CD4-positive, alpha-beta memory T cell (primary cell): ENCODE results near the gene POLN. TPM values are rescaled to one million over a fixed set of nuclear protein-coding genes. Genes with fewer than 3 reads are reported as not detected.
A peak's percentile ranks its signal among the peaks of the same experiment; 100 is the strongest.

ENCODE experiments used
- CTCF ChIA-PET: fragments of 350-600 bp; sonication (Branson Sonifier 250); formaldehyde crosslinking; loops from one replicate; lab custom pipeline; 2021; ENCODE audit warnings: inconsistent platforms; ENCODE audit not compliant: partially characterized antibody; lab: Charles Lee
- POLR2A ChIA-PET: fragments of 350-600 bp; sonication (Branson Sonifier 250); formaldehyde crosslinking; loops from one replicate; lab custom pipeline; 2021; ENCODE audit not compliant: partially characterized antibody; lab: Charles Lee
- DNase-seq, 5 donors: peaks; one replicate each; pipeline versions ENCODE4 v3.0.0 to v3.0.0-alpha.2; 2020 to 2022; ENCODE audit warnings: mixed read lengths in 1 of 5
- H3K27ac ChIP-seq: one replicate; pipeline ENCODE4 v1.7.0; 2013; ENCODE audit warnings: low read depth, low read length
- H3K27me3 ChIP-seq: 2 replicates; pipeline ENCODE4 v1.7.0; 2013; ENCODE audit warnings: mild to moderate bottlenecking, low read length, moderate library complexity; ENCODE audit not compliant: insufficient read depth
- H3K36me3 ChIP-seq: 2 replicates; pipeline ENCODE4 v1.7.0; 2013; ENCODE audit warnings: mild to moderate bottlenecking, low read length, moderate library complexity; ENCODE audit not compliant: insufficient read depth
- H3K4me1 ChIP-seq: 2 replicates; pipeline ENCODE4 v1.7.0; 2013; ENCODE audit warnings: mild to moderate bottlenecking, low read length, moderate library complexity; ENCODE audit not compliant: insufficient read depth
- H3K4me3 ChIP-seq, 2 donors: one replicate each; pipeline ENCODE4 v1.7.0; 2013; ENCODE audit warnings: low read length in 2 of 2, mild to moderate bottlenecking in 1 of 2
- H3K9me3 ChIP-seq, 2 donors: one replicate each; pipeline ENCODE4 v1.7.0; 2013; ENCODE audit warnings: low read length in 2 of 2, control low read depth in 1 of 2; ENCODE audit not compliant: control insufficient read depth in 1 of 2
- H3K27ac Mint-ChIP-seq, 7 donors: one replicate each; pipeline ENCODE4 v1.8.0; 2020 to 2021; ENCODE audit warnings: mixed read lengths in 7 of 7, mild to moderate bottlenecking in 6 of 7, inconsistent platforms in 3 of 7, moderate library complexity in 3 of 7
- H3K27me3 Mint-ChIP-seq, 2 donors: one replicate each; pipeline ENCODE4 v1.8.0; 2020 to 2021; ENCODE audit warnings: mixed read lengths in 2 of 2
- H3K36me3 Mint-ChIP-seq, 2 donors: one replicate each; pipeline ENCODE4 v1.8.0; 2020 to 2021; ENCODE audit warnings: mixed read lengths in 2 of 2, inconsistent platforms in 1 of 2, mild to moderate bottlenecking in 1 of 2
- H3K4me1 Mint-ChIP-seq, 4 donors: one replicate each; pipeline ENCODE4 v1.8.0; 2020 to 2021; ENCODE audit warnings: mixed read lengths in 4 of 4, mild to moderate bottlenecking in 1 of 4
- H3K4me3 Mint-ChIP-seq, 8 donors: one replicate each; pipeline ENCODE4 v1.8.0; 2020 to 2021; ENCODE audit warnings: mixed read lengths in 8 of 8, mild to moderate bottlenecking in 7 of 8, moderate library complexity in 6 of 8, inconsistent platforms in 3 of 8
- H3K9me3 Mint-ChIP-seq, 8 donors: one replicate each; pipeline ENCODE4 v1.8.0; 2020 to 2021; ENCODE audit warnings: mixed read lengths in 8 of 8, mild to moderate bottlenecking in 5 of 8, inconsistent platforms in 3 of 8, moderate library complexity in 1 of 8
- intact Hi-C: fragments of 100-400 bp; cut with micrococcal nuclease; formaldehyde crosslinking; loops from one replicate; pipeline ENCODE4 v1.15.1; 2023
- polyA plus RNA-seq, 2 donors: library from polyadenylated mRNA; unstranded; fragments of 300-500 nt; fragmentation: Illumina TruSeq; gene quantifications; one replicate each; pipeline ENCODE4 v1.2.3, GENCODE V29; 2021
- total RNA-seq, 2 experiments: library from RNA; stranded (reverse); gene quantifications; one replicate each; pipeline ENCODE4 v1.2.3, GENCODE V29; 2021

The POLN gene
- total and polyA plus RNA-seq, 4 experiments from 2014 or later: 0.24 to 4.4 (median 2.8) TPM

GRCh38 chr4:2288051-2288541, 46.2 kb upstream of the POLN start:
- peaks cover 56% of the 10 kb centered on the region for H3K4me1 ChIP-seq
- Mint-ChIP-seq H3K9me3 (no peaks in the 10 kb centered on the region), H3K27me3 (no peaks in the 10 kb centered on the region), H3K4me3 (no peak overlapping the region), H3K36me3 (peaks cover 0 to 5% of the 10 kb centered on the region in 2 donors), H3K27ac (peak overlapping the region in 5 of 7 donors; percentile 61 to 83 (median 77)), H3K4me1 (peaks cover 12 to 57% (median 25%) of the 10 kb centered on the region in 4 donors)
- ChIA-PET POLR2A (interaction anchor here (5.4 kb wide), 1 partner anchor 26 kb away, joined by 51 read pairs; the partner anchor contains the start of gene MXD4), CTCF (no interaction called here)
- no peaks in the 10 kb centered on the region for H3K27me3 ChIP-seq
- H3K27ac ChIP-seq: no peak overlapping the region
- no peaks in the 10 kb centered on the region for H3K36me3 ChIP-seq
- no peak overlapping the region for H3K4me3 ChIP-seq
- intact Hi-C loops: loop anchor here (10.0 kb wide), 1 partner anchor 63 kb away; no protein-coding TSS in a partner anchor
- no peak for DNase-seq
- H3K9me3 ChIP-seq: no peaks in the 10 kb centered on the region

- intact Hi-C loops: loop anchor here (10.0 kb wide), 1 partner anchor 63 kb away; no protein-coding TSS in a partner anchor
- Mint-ChIP-seq H3K36me3 (peaks cover 0 to 5% of the 10 kb centered on the region in 2 donors), H3K4me3 (no peak overlapping the region), H3K27me3 (no peaks in the 10 kb centered on the region), H3K4me1 (peaks cover 12 to 59% (median 24%) of the 10 kb centered on the region in 4 donors), H3K27ac (peak overlapping the region in 3 of 7 donors; percentile 61 to 87 (median 83)), H3K9me3 (no peaks in the 10 kb centered on the region)
- no peaks in the 10 kb centered on the region for H3K27me3 ChIP-seq
- ChIA-PET POLR2A (interaction anchor here (5.4 kb wide), 1 partner anchor 25 kb away, joined by 51 read pairs; the partner anchor contains the start of gene MXD4), CTCF (no interaction called here)
- H3K36me3 ChIP-seq: no peaks in the 10 kb centered on the region
- no peak overlapping the region for H3K27ac ChIP-seq
- H3K9me3 ChIP-seq: no peaks in the 10 kb centered on the region
- peaks cover 59% of the 10 kb centered on the region for H3K4me1 ChIP-seq
- no peak overlapping the region for H3K4me3 ChIP-seq
- no peak for DNase-seq
Measured at GRCh38 chr4:2287594-2287915, 45.6 kb upstream of the POLN start.

GRCh38 chr4:2286904-2287593, 45.1 kb upstream of the POLN start:
- no peaks in the 10 kb centered on the region for H3K9me3 Mint-ChIP-seq
- H3K4me3 ChIP-seq: no peak overlapping the region
- H3K36me3 Mint-ChIP-seq: peaks cover 0 to 8% of the 10 kb centered on the region in 2 donors
- no peaks in the 10 kb centered on the region for H3K9me3 ChIP-seq
- H3K36me3 ChIP-seq: no peaks in the 10 kb centered on the region
- no peak for DNase-seq
- no peak overlapping the region for H3K27ac ChIP-seq
- peak overlapping the region in 5 of 7 donors; percentile 47 to 87 (median 64) for H3K27ac Mint-ChIP-seq
- H3K4me1 ChIP-seq: peaks cover 60% of the 10 kb centered on the region
- H3K4me1 Mint-ChIP-seq: peaks cover 17 to 59% (median 26%) of the 10 kb centered on the region in 4 donors
- no peak overlapping the region for H3K4me3 Mint-ChIP-seq
- no peaks in the 10 kb centered on the region for H3K27me3 ChIP-seq
- CTCF ChIA-PET: interaction anchor here (1.3 kb wide), 1 partner anchor 25 kb away, joined by 3 read pairs; no protein-coding TSS in a partner anchor
- POLR2A ChIA-PET: interaction anchor here (5.4 kb wide), 1 partner anchor 24 kb away, joined by 51 read pairs; the partner anchor contains the start of gene MXD4
- intact Hi-C loops: loop anchor here (10.0 kb wide), 1 partner anchor 62 kb away; no protein-coding TSS in a partner anchor
- H3K27me3 Mint-ChIP-seq: no peaks in the 10 kb centered on the region

- H3K4me3 ChIP-seq: no peak overlapping the region
- no peak overlapping the region for H3K27ac ChIP-seq
- no peaks in the 10 kb centered on the region for H3K36me3 ChIP-seq
- H3K4me1 Mint-ChIP-seq: peaks cover 24 to 59% (median 33%) of the 10 kb centered on the region in 4 donors
- no peaks in the 10 kb centered on the region for H3K27me3 Mint-ChIP-seq
- H3K4me3 Mint-ChIP-seq: no peak overlapping the region
- intact Hi-C loops: loop anchor here (10.0 kb wide), 1 partner anchor 61 kb away; no protein-coding TSS in a partner anchor
- H3K36me3 Mint-ChIP-seq: peaks cover 0 to 7% of the 10 kb centered on the region in 2 donors
- CTCF ChIA-PET: interaction anchor here (1.0 to 1.3 kb wide), 2 partner anchors 23 to 131 kb away, joined by 3 read pairs; no protein-coding TSS in a partner anchor
- peaks cover 59% of the 10 kb centered on the region for H3K4me1 ChIP-seq
- H3K27ac Mint-ChIP-seq: peak overlapping the region in 6 of 7 donors; percentile 24 to 73 (median 56)
- no peaks in the 10 kb centered on the region for H3K27me3 ChIP-seq
- POLR2A ChIA-PET: no interaction called here
- H3K9me3 ChIP-seq: no peaks in the 10 kb centered on the region
- peaks cover 0 to 3% (median 0%) of the 10 kb centered on the region in 8 donors for H3K9me3 Mint-ChIP-seq
- no peak for DNase-seq
Measured at GRCh38 chr4:2285613-2286381, 43.9 kb upstream of the POLN start.

- no peak overlapping the region for H3K4me3 ChIP-seq
- intact Hi-C loops: loop anchor here (10.0 kb wide), 1 partner anchor 60 kb away; no protein-coding TSS in a partner anchor
- H3K36me3 Mint-ChIP-seq: peaks cover 0 to 6% of the 10 kb centered on the region in 2 donors
- H3K9me3 ChIP-seq: no peaks in the 10 kb centered on the region
- no peaks in the 10 kb centered on the region for H3K36me3 ChIP-seq
- no peak overlapping the region for H3K27ac ChIP-seq
- peaks cover 0 to 3% (median 0%) of the 10 kb centered on the region in 8 donors for H3K9me3 Mint-ChIP-seq
- H3K4me3 Mint-ChIP-seq: no peak overlapping the region
- DNase-seq: no peak
- ChIA-PET POLR2A (interaction anchor here (1.1 kb wide), 1 partner anchor 23 kb away, joined by 3 read pairs; the partner anchor contains the start of gene MXD4), CTCF (no interaction called here)
- no peaks in the 10 kb centered on the region for H3K27me3 Mint-ChIP-seq
- H3K4me1 Mint-ChIP-seq: peaks cover 25 to 56% (median 29%) of the 10 kb centered on the region in 4 donors
- H3K4me1 ChIP-seq: peaks cover 55% of the 10 kb centered on the region
- peak overlapping the region in 5 of 7 donors; percentile 29 to 88 (median 57) for H3K27ac Mint-ChIP-seq
- H3K27me3 ChIP-seq: no peaks in the 10 kb centered on the region
Measured at GRCh38 chr4:2284934-2285612, 43.2 kb upstream of the POLN start.

GRCh38 chr4:2284161-2284933, 42.4 kb upstream of the POLN start:
- no peak for DNase-seq
- ChIA-PET POLR2A (interaction anchor here (0.8 to 1.1 kb wide), 2 partner anchors 22 to 128 kb away, joined by 3 read pairs; partner anchors contain the start of gene MXD4), CTCF (no interaction called here)
- intact Hi-C loops: loop anchor here (10.0 kb wide), 1 partner anchor 60 kb away; no protein-coding TSS in a partner anchor
- peaks cover 48% of the 10 kb centered on the region for H3K4me1 ChIP-seq
- no peaks in the 10 kb centered on the region for H3K36me3 ChIP-seq
- peaks cover 0 to 6% of the 10 kb centered on the region in 2 donors for H3K36me3 Mint-ChIP-seq
- no peaks in the 10 kb centered on the region for H3K27me3 Mint-ChIP-seq
- H3K4me3 ChIP-seq: no peak overlapping the region
- H3K27me3 ChIP-seq: no peaks in the 10 kb centered on the region
- H3K4me3 Mint-ChIP-seq: no peak overlapping the region
- H3K9me3 Mint-ChIP-seq: peaks cover 0 to 3% (median 0%) of the 10 kb centered on the region in 8 donors
- H3K27ac ChIP-seq: no peak overlapping the region
- peak overlapping the region; percentile 29 to 99 (median 55) for H3K27ac Mint-ChIP-seq
- peaks cover 25 to 51% (median 30%) of the 10 kb centered on the region in 4 donors for H3K4me1 Mint-ChIP-seq
- H3K9me3 ChIP-seq: no peaks in the 10 kb centered on the region
